ENCODE measurements around the gene LDB2.

The LDB2 gene

DNA sequence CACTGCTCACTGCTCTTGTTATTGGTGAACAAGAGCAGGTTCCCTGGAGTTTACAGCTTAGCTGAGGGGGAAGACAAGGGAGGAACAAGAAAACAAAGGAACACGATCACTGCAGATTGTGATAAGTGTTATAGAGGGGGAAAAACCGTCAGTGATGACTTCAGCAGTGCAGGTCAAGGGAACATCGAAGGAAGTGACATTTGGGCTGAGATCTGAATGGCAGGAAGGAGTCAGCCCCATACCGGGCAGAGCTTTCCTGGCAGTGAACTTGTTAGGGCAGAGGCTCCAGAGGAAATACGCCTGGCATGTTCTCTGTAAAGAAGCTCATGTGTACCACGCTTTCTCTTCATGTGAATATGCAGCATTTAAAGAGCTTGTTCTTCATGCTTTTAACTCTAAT is 78.1 kb downstream of the LDB2 start:
- TF ChIP-seq GATA1 (IDR thresholded peaks at IDR 0.05; ENCODE audit: low read depth, low read length), result no peak
- TF ChIP-seq POLR2A (IDR thresholded peaks at IDR 0.05; ENCODE audit: low read length), result no peak
- DNase-seq, result no peak

DNA sequence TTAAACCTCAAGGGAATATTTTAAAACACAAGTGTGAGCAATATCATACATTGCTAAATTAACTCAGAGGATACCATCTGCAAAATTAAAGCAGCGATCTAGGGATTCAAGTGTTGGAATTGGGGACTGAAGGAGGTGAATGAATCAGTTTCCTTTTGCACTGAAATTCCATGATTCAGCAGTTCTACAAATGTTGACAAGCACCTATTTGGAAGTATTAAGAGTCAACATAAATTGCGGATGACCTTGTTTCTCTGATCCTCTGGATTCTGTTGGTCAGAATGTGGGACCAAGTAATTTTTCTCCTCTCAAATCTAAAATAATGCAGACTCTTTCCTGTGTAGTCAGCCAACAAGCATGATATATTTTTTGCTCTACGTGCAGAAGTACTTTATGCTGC is 78.8 kb downstream of the LDB2 start:
- DNase-seq, result no peak
- no peak for TF ChIP-seq POLR2A (IDR thresholded peaks at IDR 0.05; ENCODE audit: low read length)
- no peak for TF ChIP-seq GATA1 (IDR thresholded peaks at IDR 0.05; ENCODE audit: low read depth, low read length)

DNA sequence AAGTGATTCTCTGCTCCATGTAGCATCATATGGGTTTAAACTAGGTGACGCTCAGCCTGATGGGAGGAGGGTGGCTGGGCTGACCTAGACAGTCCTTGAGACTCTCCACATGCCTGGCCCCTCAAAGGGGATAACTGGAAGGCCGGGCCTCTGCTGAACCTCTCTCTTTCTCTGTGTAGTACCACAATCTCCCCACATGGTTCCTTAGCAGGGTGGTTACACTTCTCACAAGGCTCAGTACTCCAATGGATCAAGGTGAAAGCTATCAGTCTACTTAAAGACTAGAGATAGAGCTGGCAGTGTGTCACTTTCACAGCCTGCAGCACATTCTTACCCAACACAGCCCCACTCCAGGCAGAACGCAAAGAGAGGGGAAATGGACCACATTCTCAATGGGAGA is 80.4 kb downstream of the LDB2 start:
- TF ChIP-seq POLR2A (IDR thresholded peaks at IDR 0.05; ENCODE audit: low read length) (no peak), GATA1 (IDR thresholded peaks at IDR 0.05; ENCODE audit: low read depth, low read length) (no peak)
- DNase-seq, result no peak

- no peak for DNase-seq
- TF ChIP-seq POLR2A (IDR thresholded peaks at IDR 0.05; ENCODE audit: low read length), result no peak
- no peak for TF ChIP-seq GATA1 (IDR thresholded peaks at IDR 0.05; ENCODE audit: low read depth, low read length)
Observed at GRCh38 chr4:16817286-16817685, 81.2 kb downstream of the LDB2 start.

DNA sequence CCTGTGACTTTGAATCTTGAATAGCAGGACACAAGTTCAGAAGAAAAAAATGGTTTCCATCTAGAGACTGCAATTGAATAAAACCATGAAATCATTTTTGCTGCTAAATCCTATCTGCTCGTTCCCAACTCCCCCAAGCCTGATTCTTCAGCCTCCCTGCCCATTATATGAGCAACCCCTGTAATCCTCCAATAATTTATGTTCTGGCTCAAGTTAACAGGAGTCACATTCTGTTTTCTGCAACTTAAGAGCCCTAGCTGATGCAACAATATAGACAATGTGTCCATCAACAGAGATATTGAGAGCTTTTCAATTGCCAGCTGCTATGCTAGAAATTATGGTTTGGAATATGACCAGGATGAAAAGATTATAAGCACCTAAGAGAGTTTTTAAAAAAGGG is 84.1 kb downstream of the LDB2 start:
- DNase-seq, result no peak
- TF ChIP-seq POLR2A (IDR thresholded peaks at IDR 0.05; ENCODE audit: low read length), result no peak

DNA sequence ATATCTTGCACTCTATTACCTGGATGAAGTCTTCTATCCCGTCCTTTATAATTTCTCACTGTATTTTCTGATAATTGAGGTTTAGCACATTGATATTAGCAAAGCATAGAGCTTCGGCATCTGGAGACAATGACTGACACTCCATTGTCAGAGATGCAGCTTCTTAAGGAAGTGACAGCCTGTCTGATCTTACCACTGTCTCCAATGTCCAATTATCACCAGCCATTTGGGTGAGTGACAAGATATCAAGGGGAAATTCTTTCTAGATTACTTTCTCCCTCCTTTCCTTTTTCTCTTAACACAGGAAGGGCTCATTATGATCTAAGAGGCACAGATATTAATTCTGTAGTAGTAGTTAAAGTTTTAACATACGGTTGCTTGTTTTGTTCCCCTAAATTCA is 86.4 kb downstream of the LDB2 start:
- no peak for DNase-seq
- TF ChIP-seq POLR2A (IDR thresholded peaks at IDR 0.05; ENCODE audit: low read length) (no peak), GATA1 (IDR thresholded peaks at IDR 0.05; ENCODE audit: low read depth, low read length) (no peak)

- TF ChIP-seq GATA1 (IDR thresholded peaks at IDR 0.05; ENCODE audit: low read depth, low read length) (no peak), POLR2A (IDR thresholded peaks at IDR 0.05; ENCODE audit: low read length) (no peak)
- no peak for DNase-seq
Observed at GRCh38 chr4:16809943-16810342, 88.5 kb downstream of the LDB2 start.

GRCh38 chr4:16809064-16809463 is 89.4 kb downstream of the LDB2 start:
- TF ChIP-seq GATA1 (IDR thresholded peaks at IDR 0.05; ENCODE audit: low read depth, low read length) (no peak), POLR2A (IDR thresholded peaks at IDR 0.05; ENCODE audit: low read length) (no peak)
- no peak for DNase-seq

- TF ChIP-seq GATA1 (IDR thresholded peaks at IDR 0.05; ENCODE audit: low read depth, low read length) (no peak), POLR2A (IDR thresholded peaks at IDR 0.05; ENCODE audit: low read length) (no peak)
- DNase-seq, result no peak
Observed at GRCh38 chr4:16807355-16807754, 91.1 kb downstream of the LDB2 start.

DNA sequence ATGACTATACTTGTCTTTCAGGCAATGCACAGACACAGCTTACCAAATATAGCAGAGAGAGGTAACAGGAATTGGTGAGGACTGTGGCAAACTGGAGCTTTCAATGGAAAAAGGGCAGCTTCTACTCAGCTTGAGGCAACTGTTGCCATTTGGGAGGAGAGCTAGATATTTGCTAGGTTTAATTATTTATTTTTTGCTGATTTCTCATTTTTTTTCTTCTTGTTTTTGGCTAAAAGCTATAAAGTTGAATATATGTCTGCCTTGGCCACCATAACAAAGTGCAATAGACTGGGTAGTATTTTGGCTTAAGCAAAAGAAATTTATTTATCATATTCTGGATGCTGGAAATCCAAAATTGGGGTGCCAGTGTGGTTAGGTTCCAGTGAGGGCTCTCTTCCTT is 93.9 kb downstream of the LDB2 start:
- TF ChIP-seq GATA1 (IDR thresholded peaks at IDR 0.05; ENCODE audit: low read depth, low read length) (no peak), POLR2A (IDR thresholded peaks at IDR 0.05; ENCODE audit: low read length) (no peak)
- DNase-seq, result no peak

GRCh38 chr4:16802044-16802443 is 96.4 kb downstream of the LDB2 start:
- TF ChIP-seq GATA1 (IDR thresholded peaks at IDR 0.05; ENCODE audit: low read depth, low read length), result no peak
- TF ChIP-seq POLR2A (IDR thresholded peaks at IDR 0.05; ENCODE audit: low read length), result no peak
- DNase-seq, result no peak

- no peak for TF ChIP-seq POLR2A (IDR thresholded peaks at IDR 0.05; ENCODE audit: low read length)
- TF ChIP-seq GATA1 (IDR thresholded peaks at IDR 0.05; ENCODE audit: low read depth, low read length), result no peak
- DNase-seq, result no peak
Observed at GRCh38 chr4:16801356-16801755, 97.1 kb downstream of the LDB2 start.

GRCh38 chr4:16794816-16795445 is 103.5 kb downstream of the LDB2 start:
- peak; percentile 21 to 53 for DNase-seq
- TF ChIP-seq GATA1 (IDR thresholded peaks at IDR 0.05; ENCODE audit: low read depth, low read length) (no peak), POLR2A (IDR thresholded peaks at IDR 0.05; ENCODE audit: low read length) (no peak)

DNA sequence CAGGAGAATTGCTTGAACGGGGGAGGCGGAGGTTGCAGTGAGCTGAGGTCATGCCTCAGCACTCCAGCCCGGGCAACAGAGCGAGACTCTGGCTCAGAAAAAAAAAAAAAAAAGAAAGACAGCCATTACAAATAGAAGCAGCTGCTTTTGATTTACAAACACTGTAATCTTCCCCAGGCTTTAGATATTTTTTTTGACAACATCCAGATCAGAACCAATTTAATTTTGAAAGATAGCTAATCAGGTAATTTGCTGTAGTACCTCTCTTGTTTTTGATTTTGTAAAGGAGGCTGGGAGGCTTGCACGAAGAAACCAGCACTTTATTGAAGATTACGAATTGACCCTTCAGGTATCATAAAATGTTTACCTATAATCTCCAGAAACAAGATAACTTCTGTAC is 107.0 kb downstream of the LDB2 start:
- TF ChIP-seq GATA1 (IDR thresholded peaks at IDR 0.05; ENCODE audit: low read depth, low read length) (no peak), POLR2A (IDR thresholded peaks at IDR 0.05; ENCODE audit: low read length) (no peak)
- DNase-seq, result no peak

DNA sequence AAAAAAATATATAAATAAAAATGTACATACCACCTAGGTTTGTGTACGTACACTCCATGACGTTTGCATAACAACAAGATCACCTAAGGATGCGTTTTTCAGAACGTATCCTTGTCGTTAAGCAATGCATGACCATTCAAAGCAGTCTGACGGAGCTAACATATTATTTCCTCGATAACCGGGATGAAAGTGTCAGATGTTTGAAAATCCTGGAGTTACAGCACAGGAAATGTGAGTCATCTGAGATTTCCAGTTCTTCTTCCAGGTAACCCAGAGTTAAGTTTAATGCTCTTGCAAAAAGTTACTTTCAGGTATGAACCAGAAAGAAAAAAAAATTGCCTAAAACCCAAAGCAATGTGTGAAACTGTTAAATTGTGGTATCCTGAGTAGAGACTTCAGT is 107.9 kb downstream of the LDB2 start:
- DNase-seq, result no peak
- no peak for TF ChIP-seq GATA1 (IDR thresholded peaks at IDR 0.05; ENCODE audit: low read depth, low read length)
- TF ChIP-seq POLR2A (IDR thresholded peaks at IDR 0.05; ENCODE audit: low read length), result no peak

- no peak for DNase-seq
- TF ChIP-seq POLR2A (IDR thresholded peaks at IDR 0.05; ENCODE audit: low read length) (no peak), GATA1 (IDR thresholded peaks at IDR 0.05; ENCODE audit: low read depth, low read length) (no peak)
Observed at GRCh38 chr4:16788868-16789267, 109.6 kb downstream of the LDB2 start.

All from erythroblast (primary cell).